BJ (cell line): ENCODE measurements around the gene GABPB2. TPM values are rescaled to one million over a fixed set of nuclear protein-coding genes. Genes with fewer than 3 reads are reported as not detected.

Experiments used
- CTCF ChIA-PET: fragments of 350-600 bp; formaldehyde crosslinking; extraction: SDS; loops from one replicate; lab custom pipeline; 2021; ENCODE audit warnings: antibody characterized with exemption, inconsistent platforms; lab: Yijun Ruan, JAX
- POLR2A ChIA-PET: fragments of 300-600 bp; sonication (Branson Sonifier 250); formaldehyde crosslinking; extraction: SDS; loops from one replicate; lab custom pipeline; 2021; ENCODE audit warnings: antibody characterized with exemption; lab: Charles Lee
- DNase-seq: peaks from one replicate; pipeline ENCODE4 v3.0.0-alpha.2; 2011; ENCODE audit warnings: low read depth
- H3K27me3 ChIP-seq: 2 replicates; pipeline ENCODE4 v1.6.0; 2011; ENCODE audit warnings: low read length; ENCODE audit not compliant: control insufficient read depth, insufficient read depth
- H3K36me3 ChIP-seq: 2 replicates; pipeline ENCODE4 v1.5.1; 2011; ENCODE audit warnings: low read length; ENCODE audit not compliant: control insufficient read depth, insufficient read depth
- H3K4me3 ChIP-seq: 2 replicates; pipeline ENCODE4 v1.5.1; 2011; ENCODE audit warnings: low read depth, mild to moderate bottlenecking, control low read depth, low read length
- CTCF ChIP-seq: IDR thresholded peaks from 2 replicates; pipeline ENCODE4 v1.5.1; 2011; ENCODE audit warnings: low read depth, mild to moderate bottlenecking, control low read depth, inconsistent platforms, low read length, moderate library complexity; ENCODE audit not compliant: insufficient read depth
- polyA plus RNA-seq: library from polyadenylated mRNA; depleted of rRNA; stranded (reverse); fragments of >200 nt; gene quantifications from 2 replicates; pipeline ENCODE4 v1.2.3, GENCODE V29; 2011

GABPB2 gene
- polyA plus RNA-seq, 1 experiment = 16.7 TPM

DNA sequence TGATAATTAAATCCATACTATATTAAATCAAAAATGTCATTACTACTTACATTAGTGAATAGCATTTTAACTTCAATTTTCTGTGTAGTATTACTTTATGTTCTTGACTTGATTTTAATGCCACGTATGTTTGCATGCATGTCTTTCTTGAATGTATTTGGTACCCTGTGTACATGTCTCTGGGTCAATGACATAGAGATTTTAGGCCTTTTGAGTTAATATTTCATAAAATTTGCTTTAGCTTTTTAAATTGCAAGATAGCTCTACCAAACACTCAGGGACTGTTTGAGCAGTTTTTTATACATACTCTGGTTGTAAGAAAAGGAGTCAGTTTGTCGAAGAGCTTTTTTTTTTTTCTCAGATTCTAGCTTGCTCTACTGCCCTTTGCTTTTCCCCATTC is 8.9 kb upstream of the GABPB2 start:
- no peak for DNase-seq
- ChIA-PET POLR2A (interaction anchor here (0.5 kb wide), 1 partner anchor 220 kb away, joined by 4 read pairs; the partner anchor contains the start of gene ZNF687), CTCF (interaction anchor here (0.6 to 3.3 kb wide), 3 partner anchors 10 to 1055 kb away, joined by 3 to 13 read pairs (median 10); partner anchors contain the start of genes C1orf56 and GABPB2)
- TF ChIP-seq CTCF = no peak
- H3K27me3 ChIP-seq = no peaks in the 10 kb centered on the region
- H3K4me3 ChIP-seq = no peak overlapping the region
- H3K36me3 ChIP-seq = no peaks in the 10 kb centered on the region; the same call in 1 of the 2 replicates

DNA sequence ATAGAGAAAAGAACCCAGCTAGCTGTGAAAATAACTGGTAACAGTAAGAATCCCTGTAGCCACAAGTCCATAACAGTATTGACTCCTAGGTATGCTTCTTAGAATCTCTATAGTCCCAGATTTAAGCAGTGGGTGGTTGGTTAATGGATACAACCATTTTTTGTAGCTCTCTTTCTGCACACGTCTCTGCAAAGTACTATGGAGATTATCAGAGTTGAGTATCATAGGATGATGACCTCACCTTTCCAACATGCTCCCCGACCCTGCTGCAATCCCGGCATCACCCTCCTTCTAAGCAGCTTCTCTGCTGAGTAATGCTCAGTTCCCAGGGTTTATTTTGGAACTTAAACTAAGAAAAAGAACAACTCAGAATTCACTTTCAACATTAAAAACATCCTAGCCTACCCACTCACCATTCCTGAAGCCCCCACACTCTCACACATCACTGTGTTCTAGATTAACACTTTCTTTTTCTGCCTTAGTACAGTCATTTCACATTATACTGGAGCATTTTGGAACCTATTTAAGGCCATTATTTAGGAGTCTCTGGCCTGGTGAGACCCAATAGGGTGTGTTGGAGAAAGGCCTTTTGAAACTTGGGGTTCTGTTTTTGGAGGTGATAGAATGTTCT is 7.7 kb upstream of the GABPB2 start:
- Histone ChIP-seq H3K4me3 (no peak overlapping the region), H3K27me3 (no peaks in the 10 kb centered on the region), H3K36me3 (no peaks in the 10 kb centered on the region)
- ChIA-PET CTCF (interaction anchor here (0.6 to 3.3 kb wide), 3 partner anchors 9 to 42 kb away, joined by 3 to 13 read pairs (median 10); partner anchors contain the start of genes C1orf56 and GABPB2), POLR2A (no interaction called here)
- DNase-seq = peak; percentile 58
- no peak for TF ChIP-seq CTCF

DNA sequence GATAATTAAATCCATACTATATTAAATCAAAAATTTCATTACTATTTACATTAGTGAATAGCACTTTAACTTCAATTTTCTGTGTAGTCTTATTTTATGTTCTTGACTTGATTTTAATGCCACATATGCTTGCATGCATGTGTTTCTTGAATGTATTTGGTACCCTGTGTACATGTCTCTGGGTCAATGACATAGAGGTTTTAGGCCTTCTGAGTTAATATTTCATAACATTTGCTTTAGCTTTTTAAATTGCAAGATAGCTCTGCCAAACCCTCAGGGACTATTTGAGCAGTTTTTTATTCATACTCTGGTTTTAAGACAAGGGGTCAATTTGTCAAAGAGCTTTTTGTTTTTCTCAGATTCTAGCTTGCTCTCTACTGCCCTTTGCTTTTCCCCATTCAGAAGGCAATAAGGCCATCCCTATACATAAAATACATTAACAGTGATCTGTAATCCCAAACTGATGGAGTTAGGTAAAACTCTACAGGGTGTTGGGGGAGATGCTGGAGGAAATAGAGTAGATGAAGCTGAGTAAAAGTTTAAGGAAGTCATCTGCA is 5.4 kb upstream of the GABPB2 start:
- Histone ChIP-seq H3K4me3 (no peak overlapping the region), H3K36me3 (no peaks in the 10 kb centered on the region), H3K27me3 (no peaks in the 10 kb centered on the region)
- ChIA-PET CTCF (interaction anchor here (1.4 kb wide), 1 partner anchor 41 kb away, joined by 5 read pairs; no protein-coding TSS in a partner anchor), POLR2A (interaction anchor here (0.5 kb wide), 1 partner anchor 18 kb away, joined by 3 read pairs; no protein-coding TSS in a partner anchor)
- no peak for DNase-seq
- no peak for TF ChIP-seq CTCF

GRCh38 chr1:151067185-151067584 is 3.4 kb upstream of the GABPB2 start:
- ChIA-PET POLR2A (no interaction called here), CTCF (no interaction called here)
- no peaks in the 10 kb centered on the region for H3K36me3 ChIP-seq
- H3K27me3 ChIP-seq = no peaks in the 10 kb centered on the region
- TF ChIP-seq CTCF = no peak
- H3K4me3 ChIP-seq = no peak overlapping the region
- DNase-seq = no peak

DNA sequence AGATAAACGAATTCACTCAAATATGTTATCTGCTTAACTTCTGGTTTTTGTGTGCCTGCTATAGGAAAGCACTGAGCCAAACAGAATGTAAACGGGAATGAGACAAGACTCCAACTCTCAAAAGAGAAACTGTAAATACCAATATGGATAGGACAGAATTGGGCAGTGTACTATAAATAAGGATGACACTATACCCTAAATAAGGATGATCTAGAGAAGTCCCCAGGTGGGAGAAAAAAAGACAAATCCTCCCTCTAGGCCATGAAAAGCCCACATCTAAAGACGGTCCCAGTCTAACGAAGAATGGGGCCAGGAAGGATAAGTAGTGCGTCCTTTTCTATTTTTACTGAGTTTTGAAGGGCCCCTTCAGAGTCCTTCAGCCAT is 1.5 kb upstream of the GABPB2 start:
- no peak for DNase-seq
- H3K27me3 ChIP-seq = no peaks in the 10 kb centered on the region
- POLR2A ChIA-PET = no interaction called here
- H3K4me3 ChIP-seq = no peak overlapping the region
- H3K36me3 ChIP-seq = no peaks in the 10 kb centered on the region
- no peak for TF ChIP-seq CTCF
- CTCF ChIA-PET = no interaction called here
